T-helper 22 cell (primary cell): ENCODE results near the gene TMEM11.
"Not testable (repeated sequence)": the region's sequence is repeated elsewhere in the genome, so short reads cannot be mapped to it uniquely, and the experiment has no call there.

Experiments
- DNase-seq: peaks from one replicate; pipeline ENCODE4 v3.0.0-alpha.2; 2020; ENCODE audit warnings: low read depth

Gene TMEM11

GRCh38 chr17:21211825-21212479 is 2.0 kb downstream of the TMEM11 start:
- DNase-seq, result no peak

- DNase-seq, result no peak
Measured at GRCh38 chr17:21210411-21211076, 3.4 kb downstream of the TMEM11 start.

GRCh38 chr17:21209511-21210175 is 4.3 kb downstream of the TMEM11 start:
- DNase-seq, result no peak

GRCh38 chr17:21208352-21208751 is 5.6 kb downstream of the TMEM11 start:
- DNase-seq, result no peak

- DNase-seq, result no peak
Measured at GRCh38 chr17:21204935-21205334, 9.0 kb downstream of the TMEM11 start.

GRCh38 chr17:21202512-21202911 is 11.4 kb downstream of the TMEM11 start:
- DNase-seq, result no peak

- no peak for DNase-seq
Measured at GRCh38 chr17:21201874-21202273, 12.1 kb downstream of the TMEM11 start.

- DNase-seq, result no peak
Measured at GRCh38 chr17:21201298-21201595, 12.7 kb downstream of the TMEM11 start.

- DNase-seq, result no peak
Measured at GRCh38 chr17:21200590-21201297, 13.2 kb downstream of the TMEM11 start.

- no peak for DNase-seq
Measured at GRCh38 chr17:21199856-21200255, 14.1 kb downstream of the TMEM11 start.

GRCh38 chr17:21199311-21199710 is 14.7 kb downstream of the TMEM11 start:
- no peak for DNase-seq

- no peak for DNase-seq
Measured at GRCh38 chr17:21198411-21198810, 15.6 kb downstream of the TMEM11 start.

GRCh38 chr17:21196126-21196525 is 17.8 kb downstream of the TMEM11 start:
- DNase-seq, result no peak

- no peak for DNase-seq
Measured at GRCh38 chr17:21194703-21195102, 19.3 kb downstream of the TMEM11 start.

GRCh38 chr17:21194226-21194625 is 19.7 kb downstream of the TMEM11 start:
- DNase-seq, result no peak

GRCh38 chr17:21193031-21193430 is 20.9 kb downstream of the TMEM11 start:
- no peak for DNase-seq

- DNase-seq, result not testable (repeated sequence)
Measured at GRCh38 chr17:21192414-21192813, 21.5 kb downstream of the TMEM11 start.

GRCh38 chr17:21191698-21192097 is 22.3 kb downstream of the TMEM11 start:
- DNase-seq, result no peak

- DNase-seq, result no peak
Measured at GRCh38 chr17:21190078-21190477, 23.9 kb downstream of the TMEM11 start.

GRCh38 chr17:21189361-21189760 is 24.6 kb downstream of the TMEM11 start:
- DNase-seq, result no peak

GRCh38 chr17:21186399-21187187 is 27.4 kb downstream of the TMEM11 start:
- no peak for DNase-seq

- no peak for DNase-seq
Measured at GRCh38 chr17:21185061-21185460, 28.9 kb downstream of the TMEM11 start.
